Astrocyte of the spinal cord (primary cell): ENCODE results near the gene ABHD10.

Experiments used
- DNase-seq: peaks from one replicate; pipeline ENCODE4 v3.0.0; 2011; ENCODE audit warnings: low read depth, low spot score
- H3K4me3 ChIP-seq: 2 replicates; pipeline ENCODE4 v1.5.1; 2011; ENCODE audit warnings: low read depth, mild to moderate bottlenecking, low read length, moderate library complexity
- CTCF ChIP-seq: IDR thresholded peaks from 2 replicates; pipeline ENCODE4 v1.5.1; 2012; ENCODE audit warnings: low read depth, mild to moderate bottlenecking, low read length, inconsistent platforms
- in situ Hi-C: cut with HindIII; loops from 2 replicates; pipeline ENCODE4 v1.10.0; 2017; ENCODE audit warnings: low sequenced_read_pairs

Gene ABHD10

GRCh38 chr3:111998636-111999483, 20.0 kb downstream of the ABHD10 start, which contains the start of gene TAGLN3:
Gene TAGLN3, plus strand, starts transcription at chr3:111998922. Its CDS starts 501 bp downstream, at chr3:111999423.
- peak; percentile 38 for DNase-seq
- no peak for TF ChIP-seq CTCF
- peak within 1 kb of the TSS; percentile 51 for H3K4me3 ChIP-seq
- in situ Hi-C loops, result no loop called here

- in situ Hi-C loops, result no loop called here
- no peak for TF ChIP-seq CTCF
- no peak for DNase-seq
- peak overlapping the region; percentile 51 for H3K4me3 ChIP-seq
Measured at GRCh38 chr3:111999484-112000324, 20.9 kb downstream of the ABHD10 start.

- no peak for DNase-seq
- in situ Hi-C loops, result no loop called here
- TF ChIP-seq CTCF, result no peak
- H3K4me3 ChIP-seq, result peak overlapping the region; percentile 51
Measured at GRCh38 chr3:112000367-112000771, 21.5 kb downstream of the ABHD10 start.

GRCh38 chr3:112000966-112001365, 22.1 kb downstream of the ABHD10 start:
- TF ChIP-seq CTCF, result no peak
- DNase-seq, result no peak
- H3K4me3 ChIP-seq, result no peak overlapping the region
- in situ Hi-C loops, result no loop called here

- no peak for TF ChIP-seq CTCF
- in situ Hi-C loops, result no loop called here
- no peak for DNase-seq
Measured at GRCh38 chr3:112001526-112001925, 22.7 kb downstream of the ABHD10 start.

GRCh38 chr3:112002096-112002971, 23.5 kb downstream of the ABHD10 start:
- DNase-seq, result no peak
- in situ Hi-C loops, result no loop called here
- H3K4me3 ChIP-seq, result no peak overlapping the region
- TF ChIP-seq CTCF, result no peak

More at GRCh38 chr3:112001526-112001925, 22.7 kb downstream of the ABHD10 start:
- no peak overlapping the region for H3K4me3 ChIP-seq
